ENCODE measurements around the gene CACNG4.

The CACNG4 gene

GRCh38 chr17:67043283-67043682 lies 78.8 kb downstream of the CACNG4 start:
- no peak for DNase-seq

- no peak for DNase-seq
Measured at GRCh38 chr17:67044016-67044772, 79.7 kb downstream of the CACNG4 start, which contains the start of gene CACNG1. Gene CACNG1, plus strand, starts transcription at chr17:67044554. Its CDS starts 107 bp downstream, at chr17:67044661.

GRCh38 chr17:67044940-67045339 lies 80.4 kb downstream of the CACNG4 start:
- DNase-seq, result no peak

GRCh38 chr17:67046398-67046797 lies 81.9 kb downstream of the CACNG4 start:
- DNase-seq, result no peak

- no peak for DNase-seq
Measured at GRCh38 chr17:67047382-67047781, 82.9 kb downstream of the CACNG4 start.

- DNase-seq, result no peak
Measured at GRCh38 chr17:67049025-67049739, 84.7 kb downstream of the CACNG4 start.

GRCh38 chr17:67050066-67050465 lies 85.6 kb downstream of the CACNG4 start:
- no peak for DNase-seq

- DNase-seq, result no peak
Measured at GRCh38 chr17:67050471-67051154, 86.1 kb downstream of the CACNG4 start.

- no peak for DNase-seq
Measured at GRCh38 chr17:67051155-67051538, 86.6 kb downstream of the CACNG4 start.

GRCh38 chr17:67051837-67052236 lies 87.3 kb downstream of the CACNG4 start:
- DNase-seq, result no peak

- no peak for DNase-seq
Measured at GRCh38 chr17:67052720-67053437, 88.4 kb downstream of the CACNG4 start.

- DNase-seq, result no peak
Measured at GRCh38 chr17:67053438-67054000, 89.0 kb downstream of the CACNG4 start.

GRCh38 chr17:67054011-67054591 lies 89.6 kb downstream of the CACNG4 start:
- DNase-seq, result no peak

- DNase-seq, result no peak
Measured at GRCh38 chr17:67054608-67055007, 90.1 kb downstream of the CACNG4 start.

GRCh38 chr17:67055041-67055443 lies 90.5 kb downstream of the CACNG4 start:
- DNase-seq, result no peak

GRCh38 chr17:67055811-67056745 lies 91.6 kb downstream of the CACNG4 start:
- no peak for DNase-seq

GRCh38 chr17:67056746-67057490 lies 92.4 kb downstream of the CACNG4 start:
- DNase-seq, result no peak

GRCh38 chr17:67058036-67058435 lies 93.5 kb downstream of the CACNG4 start:
- DNase-seq, result no peak

- DNase-seq, result no peak
Measured at GRCh38 chr17:67059372-67059771, 94.9 kb downstream of the CACNG4 start.

- no peak for DNase-seq
Measured at GRCh38 chr17:67063141-67063540, 98.6 kb downstream of the CACNG4 start.
